Cardiac fibroblast (primary cell): ENCODE data around the gene HADH.

Experiments
- DNase-seq, 2 donors: peaks; one replicate each; pipeline versions ENCODE4 v3.0.0 to v3.0.0-alpha.2; 2010; ENCODE audit warnings: low read depth in 2 of 2
- H3K4me3 ChIP-seq, 2 donors: replicated peaks in 1 of 2; 1 replicate in 1 of 2; 2 replicates in 1 of 2; pipeline ENCODE4 v1.5.1; 2011; ENCODE audit warnings: low read depth in 2 of 2, low read length in 2 of 2, mild to moderate bottlenecking in 2 of 2, moderate library complexity in 1 of 2
- CTCF ChIP-seq: IDR thresholded peaks from one replicate; pipeline ENCODE4 v1.5.1; 2011; ENCODE audit warnings: low read depth, mild to moderate bottlenecking, low read length, inconsistent platforms

Gene HADH

GRCh38 chr4:108056418-108056817 is 66.7 kb downstream of the HADH start:
- DNase-seq: no peak
- no peak for TF ChIP-seq CTCF
- no peak overlapping the region for H3K4me3 ChIP-seq

- peak; percentile 10 to 69 for DNase-seq
- no peak overlapping the region for H3K4me3 ChIP-seq
- no peak for TF ChIP-seq CTCF
Measured at GRCh38 chr4:108058685-108059440, 69.2 kb downstream of the HADH start.

GRCh38 chr4:108060164-108060563 is 70.5 kb downstream of the HADH start:
- peak; percentile 41 to 51 for DNase-seq
- TF ChIP-seq CTCF: peak; percentile 19
- no peak overlapping the region for H3K4me3 ChIP-seq

GRCh38 chr4:108060686-108061321 is 71.1 kb downstream of the HADH start:
- no peak for TF ChIP-seq CTCF
- DNase-seq: no peak
- no peak overlapping the region for H3K4me3 ChIP-seq

GRCh38 chr4:108068442-108068841 is 78.8 kb downstream of the HADH start:
- no peak for TF ChIP-seq CTCF
- peak; percentile 12 to 25 for DNase-seq
- no peak overlapping the region for H3K4me3 ChIP-seq

GRCh38 chr4:108070775-108071174 is 81.1 kb downstream of the HADH start:
- no peak overlapping the region for H3K4me3 ChIP-seq
- DNase-seq: no peak
- no peak for TF ChIP-seq CTCF
